ENCODE data around the gene ZFHX2. TPM values are rescaled to one million over a fixed set of nuclear protein-coding genes. Genes with fewer than 3 reads are reported as not detected.

ZFHX2 gene
- polyA plus RNA-seq, 1 of the 3 experiments (the other 2 are of a cell fraction) = 0.77 TPM

GRCh38 chr14:23486036-23486435 lies 65.5 kb downstream of the ZFHX2 start:
- Histone ChIP-seq H3K9me3 (no peaks in the 10 kb centered on the region), H3K4me1 (ENCODE audit: control insufficient read depth in 1 of 2, insufficient read depth in 2 of 2, low read depth in 1 of 2, low read length in 1 of 2) (no peaks in the 10 kb centered on the region), H3K36me3 (replicated peaks in 1 of 2; ENCODE audit: control insufficient read depth in 1 of 2, insufficient read depth in 2 of 2, low read length in 1 of 2) (peaks cover 22 to 33% of the 10 kb centered on the region in 2 experiments), H3K27ac (ENCODE audit: low read depth in 2 of 2, low read length in 1 of 2) (no peak overlapping the region), H3K4me2 (no peak overlapping the region), H4K20me1 (ENCODE audit: insufficient read depth) (no peaks in the 10 kb centered on the region), H2AFZ (ENCODE audit: low read depth) (no peak overlapping the region), H3F3A (replicated peaks; ENCODE audit: insufficient read depth) (no peaks in the 10 kb centered on the region), H3K4me3 (ENCODE audit: low read depth in 2 of 2, low read length in 1 of 2) (no peak overlapping the region), H3K9ac (no peak overlapping the region), H3K79me2 (ENCODE audit: insufficient read depth) (no peaks in the 10 kb centered on the region), H3K27me3 (ENCODE audit: insufficient read depth) (no peaks in the 10 kb centered on the region), H3K9me2 (no peaks in the 10 kb centered on the region)
- whole genome bisulfite sequencing (ENCODE audit: low lambda C conversion rate) = 100% methylated on average over 2 of the region's 2 CpGs
- TF ChIP-seq FOXJ3 (CRISPR knock-in tag; IDR thresholded peaks at IDR 0.05) (no peak), NFIC (IDR thresholded peaks at IDR 0.05; ENCODE audit: borderline replicate concordance) (no peak)
- DNase-seq = no peak
- CTCF ChIA-PET = interaction anchor here (0.7 to 26.4 kb wide), 8 partner anchors 8 to 77 kb away, joined by 3 to 785 read pairs (median 35); partner anchors contain the start of genes AP1G2 and THTPA
- POLR2A ChIA-PET = no interaction called here

- ChIA-PET CTCF (interaction anchor here (0.9 to 26.4 kb wide), 9 partner anchors 10 to 158 kb away, joined by 3 to 785 read pairs (median 16); partner anchors contain the start of genes AP1G2 and THTPA), POLR2A (no interaction called here)
- H3K27me3 ChIP-seq (ENCODE audit: insufficient read depth) = no peaks in the 10 kb centered on the region
- no peak overlapping the region for H3K9ac ChIP-seq
- no peaks in the 10 kb centered on the region for H3K9me2 ChIP-seq
- H3K36me3 ChIP-seq (replicated peaks in 1 of 2; ENCODE audit: control insufficient read depth in 1 of 2, insufficient read depth in 2 of 2, low read length in 1 of 2) = peaks cover 23 to 40% of the 10 kb centered on the region in 2 experiments
- H3K27ac ChIP-seq (ENCODE audit: low read depth in 2 of 2, low read length in 1 of 2) = no peak overlapping the region
- H3K4me2 ChIP-seq = no peak overlapping the region
- WGBS (ENCODE audit: low lambda C conversion rate) = 85% methylated on average over 3 of the region's 4 CpGs
- DNase-seq = no peak
- no peaks in the 10 kb centered on the region for H3K4me1 ChIP-seq (ENCODE audit: control insufficient read depth in 1 of 2, insufficient read depth in 2 of 2, low read depth in 1 of 2, low read length in 1 of 2)
- H3K79me2 ChIP-seq (ENCODE audit: insufficient read depth) = no peaks in the 10 kb centered on the region
- no peak overlapping the region for H2AFZ ChIP-seq (ENCODE audit: low read depth)
- H3F3A ChIP-seq (replicated peaks; ENCODE audit: insufficient read depth) = no peaks in the 10 kb centered on the region
- TF ChIP-seq REST (IDR thresholded peaks at IDR 0.05; ENCODE audit: low read depth, low read length) = no peak
- TF ChIP-seq RXRA (IDR thresholded peaks at IDR 0.05; ENCODE audit: borderline replicate concordance, low read depth) = no peak
- TF ChIP-seq MXI1 (IDR thresholded peaks at IDR 0.05; ENCODE audit: low read depth, low read length) = no peak
- TF ChIP-seq CHD2 (IDR thresholded peaks at IDR 0.05; ENCODE audit: low read length, partially characterized antibody) = no peak
- TF ChIP-seq IRF3 (IDR thresholded peaks at IDR 0.05; ENCODE audit: low read depth, low read length) = no peak
- H3K9me3 ChIP-seq = no peaks in the 10 kb centered on the region
- no peaks in the 10 kb centered on the region for H4K20me1 ChIP-seq (ENCODE audit: insufficient read depth)
- H3K4me3 ChIP-seq (ENCODE audit: low read depth in 2 of 2, low read length in 1 of 2) = no peak overlapping the region
Measured at GRCh38 chr14:23485326-23485725, 66.2 kb downstream of the ZFHX2 start.

All from SK-N-SH (cell line).